ENCODE results near the gene ZNF142. TPM values are rescaled to one million over a fixed set of nuclear protein-coding genes. Genes with fewer than 3 reads are reported as not detected.

ZNF142 gene
- total RNA-seq, 1 donor from 2014 or later = 15.6 TPM

Other genes with a start within 250 kb of the ZNF142 start
- 0.05 TPM in 1 of 2 replicates, not detected in the other for gene VIL1, start 240.5 kb downstream of the ZNF142 start, total RNA-seq
- 9.2 and 12.2 TPM in 2 replicates for gene USP37, start 91.3 kb downstream of the ZNF142 start, total RNA-seq
- 29.4 and 43.9 TPM in 2 replicates for gene CNOT9, start 90.8 kb downstream of the ZNF142 start, total RNA-seq
- gene PLCD4, start 51.7 kb downstream of the ZNF142 start, total RNA-seq = 2.9 and 3.0 TPM in 2 replicates
- gene BCS1L, start 60 bp upstream of the ZNF142 start, total RNA-seq = 30.0 and 35.6 TPM in 2 replicates
- gene RNF25, start 12.4 kb upstream of the ZNF142 start, total RNA-seq = 21.1 and 29.5 TPM in 2 replicates
- gene STK36, start 12.5 kb upstream of the ZNF142 start, total RNA-seq = 9.2 and 50.5 TPM in 2 replicates
- gene TTLL4, start 51.2 kb upstream of the ZNF142 start, total RNA-seq = 4.9 and 17.9 TPM in 2 replicates
- gene CYP27A1, start 122.5 kb upstream of the ZNF142 start, total RNA-seq = 18.6 and 42.8 TPM in 2 replicates
- gene PRKAG3, start 172.2 kb upstream of the ZNF142 start, total RNA-seq = not detected in 2 replicates
- gene WNT6, start 200.2 kb upstream of the ZNF142 start, total RNA-seq = 3.5 TPM in 1 of 2 replicates, not detected in the other
- gene WNT10A, start 221.2 kb upstream of the ZNF142 start, total RNA-seq = 13.5 and 21.5 TPM in 2 replicates

Measured in renal cortical epithelial cell (primary cell).